ENCODE results near the gene DFFA. TPM values are rescaled to one million over a fixed set of nuclear protein-coding genes. Genes with fewer than 3 reads are reported as not detected.
"Not testable (repeated sequence)": the region's sequence is repeated elsewhere in the genome, so short reads cannot be mapped to it uniquely, and the experiment has no call there.

DFFA gene
- total RNA-seq, 2 donors from 2014 or later: 14.8 to 16.4 TPM

- TF ChIP-seq, protein P1, sequence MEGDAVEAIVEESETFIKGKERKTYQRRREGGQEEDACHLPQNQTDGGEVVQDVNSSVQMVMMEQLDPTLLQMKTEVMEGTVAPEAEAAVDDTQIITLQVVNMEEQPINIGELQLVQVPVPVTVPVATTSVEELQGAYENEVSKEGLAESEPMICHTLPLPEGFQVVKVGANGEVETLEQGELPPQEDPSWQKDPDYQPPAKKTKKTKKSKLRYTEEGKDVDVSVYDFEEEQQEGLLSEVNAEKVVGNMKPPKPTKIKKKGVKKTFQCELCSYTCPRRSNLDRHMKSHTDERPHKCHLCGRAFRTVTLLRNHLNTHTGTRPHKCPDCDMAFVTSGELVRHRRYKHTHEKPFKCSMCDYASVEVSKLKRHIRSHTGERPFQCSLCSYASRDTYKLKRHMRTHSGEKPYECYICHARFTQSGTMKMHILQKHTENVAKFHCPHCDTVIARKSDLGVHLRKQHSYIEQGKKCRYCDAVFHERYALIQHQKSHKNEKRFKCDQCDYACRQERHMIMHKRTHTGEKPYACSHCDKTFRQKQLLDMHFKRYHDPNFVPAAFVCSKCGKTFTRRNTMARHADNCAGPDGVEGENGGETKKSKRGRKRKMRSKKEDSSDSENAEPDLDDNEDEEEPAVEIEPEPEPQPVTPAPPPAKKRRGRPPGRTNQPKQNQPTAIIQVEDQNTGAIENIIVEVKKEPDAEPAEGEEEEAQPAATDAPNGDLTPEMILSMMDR (IDR thresholded peaks at IDR 0.05): no peak
Observed at GRCh38 chr1:10509809-10510509, 37.6 kb upstream of the DFFA start.

DNA sequence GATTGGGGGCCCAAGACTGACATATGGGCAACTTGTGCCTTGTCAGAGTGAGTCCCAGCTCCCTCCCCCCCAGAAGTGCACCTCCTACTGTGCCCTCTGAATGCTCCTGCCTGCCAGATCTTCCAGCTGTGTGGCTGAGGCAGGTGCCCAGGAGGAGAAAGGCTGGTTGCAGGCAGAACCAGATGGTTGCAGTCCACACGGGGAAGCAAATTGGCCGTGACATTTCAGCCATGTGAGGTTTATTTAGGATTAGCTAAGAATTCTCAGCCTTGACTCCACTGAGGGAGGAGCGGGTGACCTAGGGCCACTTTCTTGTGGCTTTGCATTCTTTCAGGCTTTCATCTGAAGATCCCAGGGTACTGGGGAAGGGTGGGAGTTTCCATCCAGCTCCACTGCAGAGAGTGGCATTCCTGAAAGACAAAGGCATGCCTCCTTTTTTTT lies 36.2 kb upstream of the DFFA start:
- H3K4me3 ChIP-seq: no peak overlapping the region
- peaks cover 11 to 32% of the 10 kb centered on the region in 2 donors for H3K4me1 ChIP-seq (ENCODE audit: control insufficient read depth in 1 of 2, low read depth in 2 of 2)
- ATAC-seq (ENCODE audit: insufficient number of reproducible peaks, low FRiP score, low read depth): no peak
- no peak for DNase-seq (ENCODE audit: low spot score)
- TF ChIP-seq, protein P1 (IDR thresholded peaks at IDR 0.05): no peak
- no peaks in the 10 kb centered on the region for H3K27me3 ChIP-seq (replicated peaks; ENCODE audit: insufficient read depth)
- H3K9me3 ChIP-seq: no peaks in the 10 kb centered on the region
- H3K36me3 ChIP-seq: no peaks in the 10 kb centered on the region
- H3K27ac ChIP-seq: no peak overlapping the region

More at GRCh38 chr1:10509809-10510509, 37.6 kb upstream of the DFFA start:
- Histone ChIP-seq H3K4me3 (peak overlapping the region; percentile 28), H3K36me3 (no peaks in the 10 kb centered on the region), H3K27me3 (replicated peaks; ENCODE audit: insufficient read depth) (no peaks in the 10 kb centered on the region), H3K9me3 (no peaks in the 10 kb centered on the region), H3K4me1 (ENCODE audit: control insufficient read depth in 1 of 2, low read depth in 2 of 2) (peaks cover 11 to 31% of the 10 kb centered on the region in 2 donors), H3K27ac (no peak overlapping the region)
- ATAC-seq (ENCODE audit: insufficient number of reproducible peaks, low FRiP score, low read depth) (no peak), DNase-seq (ENCODE audit: low spot score) (no peak)

DNA sequence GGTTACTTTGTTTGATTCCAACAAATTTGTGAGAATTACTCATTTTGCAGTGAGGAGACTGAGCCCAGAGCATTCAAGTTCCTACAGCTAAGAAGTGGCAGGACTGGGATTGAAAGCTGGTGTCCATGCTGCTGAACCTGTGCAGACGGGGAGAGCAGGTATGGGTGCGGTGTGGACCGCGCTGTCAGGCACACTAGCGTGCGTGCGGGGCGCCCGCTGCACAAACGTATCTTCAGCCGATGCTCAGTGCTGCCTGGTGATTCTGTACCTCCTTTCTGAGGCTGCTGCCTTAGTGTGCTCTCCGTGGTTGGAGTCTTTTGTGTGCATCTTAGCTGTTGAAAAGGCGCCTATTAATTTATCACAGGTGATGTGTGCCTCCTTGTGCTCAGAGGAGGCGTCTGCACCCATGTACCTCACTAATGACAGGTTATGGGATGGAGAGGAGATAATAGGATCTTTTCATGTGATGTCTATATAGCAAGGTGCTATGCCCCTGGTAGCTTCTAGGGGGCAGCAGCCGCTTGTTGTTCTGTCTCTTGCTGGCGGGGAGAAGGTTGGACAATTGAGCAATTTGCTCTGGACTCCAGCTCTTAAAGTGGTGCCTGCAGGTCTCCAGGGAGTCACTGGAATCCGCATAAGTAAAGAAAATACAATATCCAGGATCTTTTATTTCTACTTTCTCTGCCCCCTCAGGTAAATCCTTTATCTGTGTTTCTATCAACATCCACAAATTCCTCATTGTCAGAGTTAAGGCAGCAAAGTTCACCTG lies 35.0 kb upstream of the DFFA start:
- no peak for ATAC-seq (ENCODE audit: insufficient number of reproducible peaks, low FRiP score, low read depth)
- Histone ChIP-seq H3K4me3 (no peak overlapping the region), H3K4me1 (ENCODE audit: control insufficient read depth in 1 of 2, low read depth in 2 of 2) (peaks cover 11 to 35% of the 10 kb centered on the region in 2 donors)

GRCh38 chr1:10506677-10507047 lies 34.3 kb upstream of the DFFA start:
- Histone ChIP-seq H3K27ac (no peak overlapping the region), H3K4me3 (no peak overlapping the region), H3K27me3 (replicated peaks; ENCODE audit: insufficient read depth) (no peaks in the 10 kb centered on the region), H3K9me3 (no peaks in the 10 kb centered on the region), H3K36me3 (no peaks in the 10 kb centered on the region), H3K4me1 (ENCODE audit: control insufficient read depth in 1 of 2, low read depth in 2 of 2) (peaks cover 11 to 34% of the 10 kb centered on the region in 2 donors)
- DNase-seq (ENCODE audit: low spot score) (no peak), ATAC-seq (ENCODE audit: insufficient number of reproducible peaks, low FRiP score, low read depth) (no peak)
- TF ChIP-seq, protein P1 (IDR thresholded peaks at IDR 0.05): no peak

More for the DNA sequence above, 35.0 kb upstream of the DFFA start:
- TF ChIP-seq, protein P1 (IDR thresholded peaks at IDR 0.05): peak; percentile 82
- H3K9me3 ChIP-seq: no peaks in the 10 kb centered on the region
- no peak overlapping the region for H3K27ac ChIP-seq
- no peaks in the 10 kb centered on the region for H3K27me3 ChIP-seq (replicated peaks; ENCODE audit: insufficient read depth)
- peak; percentile 46 for DNase-seq (ENCODE audit: low spot score)
- no peaks in the 10 kb centered on the region for H3K36me3 ChIP-seq

DNA sequence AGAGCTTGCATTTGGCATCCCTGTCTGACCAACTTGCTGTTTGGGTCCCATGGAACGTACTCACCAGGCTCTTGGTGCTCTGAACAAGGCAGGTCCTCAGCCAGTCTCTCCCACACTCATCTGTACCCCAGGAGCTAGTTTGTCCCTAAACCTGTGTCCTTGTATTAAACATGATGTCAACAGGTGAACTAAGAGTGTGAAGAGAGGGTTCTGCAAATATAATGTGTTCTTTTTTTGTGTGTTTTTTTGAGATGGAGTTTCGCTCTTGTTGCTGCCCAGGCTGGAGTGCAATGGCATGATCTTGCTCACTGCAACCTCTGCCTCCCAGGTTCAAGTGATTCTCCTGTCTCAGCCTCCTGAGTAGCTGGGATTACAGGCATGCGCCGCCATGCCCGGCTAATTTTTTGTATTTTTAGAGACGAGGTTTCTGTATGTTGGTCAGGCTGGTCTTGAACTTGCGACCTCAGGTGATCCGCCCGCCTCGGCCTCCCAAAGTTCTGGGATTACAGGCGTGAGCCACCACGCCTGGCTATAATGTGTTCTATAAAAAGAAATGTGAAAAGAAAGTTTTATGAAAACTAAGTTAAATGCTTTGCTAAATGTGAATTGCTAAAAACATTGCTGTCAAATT lies 33.8 kb upstream of the DFFA start:
- not testable (repeated sequence) for H3K27me3 ChIP-seq (replicated peaks; ENCODE audit: insufficient read depth); H3K36me3 ChIP-seq; ATAC-seq (ENCODE audit: insufficient number of reproducible peaks, low FRiP score, low read depth); H3K9me3 ChIP-seq; DNase-seq (ENCODE audit: low spot score); H3K4me3 ChIP-seq; H3K27ac ChIP-seq
- H3K4me1 ChIP-seq (ENCODE audit: control insufficient read depth in 1 of 2, low read depth in 2 of 2): peaks cover 10 to 29% of the 10 kb centered on the region in 2 donors

Measured in thoracic aorta (tissue), 2 donors.